HepG2 (cell line): ENCODE data around the gene ERLEC1. TPM values are rescaled to one million over a fixed set of nuclear protein-coding genes. Genes with fewer than 3 reads are reported as not detected.

Experiments used
- ATAC-seq: fragments of 200-7000 bp; cut with Tn5 transposase; 3 replicates; pipeline ENCODE4 v1.9.1; 2020; ENCODE audit warnings: mild to moderate bottlenecking, moderate library complexity
- BruUV-seq: library from RNA; stranded (reverse); fragments of 400-500 nt; replicated peaks from 2 replicates; lab custom pipeline; 2021; lab: Mats Ljungman, UMichigan
- CTCF ChIA-PET: fragments of 300-600 bp; formaldehyde crosslinking; extraction: SDS; loops from one replicate; lab custom pipeline; 2021; ENCODE audit warnings: low total read pairs, inconsistent platforms, low intra/inter-chr PET ratio; lab: Yijun Ruan, JAX
- POLR2A ChIA-PET: fragments of 350-600 bp; sonication (Branson Sonifier 250); formaldehyde crosslinking; loops from one replicate; lab custom pipeline; 2020; ENCODE audit warnings: antibody characterized with exemption, inconsistent platforms; lab: Yijun Ruan, JAX
- DNase-seq: peaks from one replicate; pipeline ENCODE4 v3.0.0-alpha.2; 2015; ENCODE audit warnings: low spot score
- FAIRE-seq: peaks from 3 replicates; lab custom pipeline; 2011; peaks lifted over from hg19 to GRCh38; lab: Jason Lieb, UNC
- H2AFZ ChIP-seq: one replicate; pipeline ENCODE4 v1.6.1; 2011; ENCODE audit warnings: low read length, inconsistent platforms
- H3K27ac ChIP-seq: fragments of 300-600 bp; 3 replicates; pipeline ENCODE4 v1.8.0; 2011; ENCODE audit warnings: mixed run types, mild to moderate bottlenecking, mixed read lengths, low read length, inconsistent platforms; ENCODE audit not compliant: insufficient read depth; ENCODE audit errors: extremely low read length
- H3K27me3 ChIP-seq, 2 experiments: fragments of 200-600 bp in 1 of 2; 2 replicates in 1 of 2; 3 replicates in 1 of 2; pipeline versions ENCODE4 v1.6.0 to v1.8.0; 2011; ENCODE audit warnings: low read length in 2 of 2, mild to moderate bottlenecking in 2 of 2, moderate library complexity in 2 of 2, inconsistent platforms in 1 of 2; ENCODE audit not compliant: insufficient read depth in 2 of 2, control insufficient read depth in 1 of 2
- H3K36me3 ChIP-seq, 2 experiments: fragments of 200-600 bp in 1 of 2; replicated peaks in 1 of 2; 2 replicates in 1 of 2; 3 replicates in 1 of 2; pipeline versions ENCODE4 v1.5.1 to v1.8.0; 2011; ENCODE audit warnings: low read length in 2 of 2, inconsistent platforms in 1 of 2; ENCODE audit not compliant: insufficient read depth in 2 of 2, control insufficient read depth in 1 of 2
- H3K4me1 ChIP-seq: 2 replicates; pipeline ENCODE4 v1.5.1; 2012; ENCODE audit warnings: low read length, inconsistent platforms; ENCODE audit not compliant: insufficient read depth
- H3K4me2 ChIP-seq: 2 replicates; pipeline ENCODE4 v1.6.0; 2011; ENCODE audit warnings: low read depth, low read length, inconsistent platforms
- H3K4me3 ChIP-seq, 3 experiments: fragments of 200-600 bp in 1 of 3; sonication (generic), shearing (Covaris generic) in 1 of 3; replicated peaks in 1 of 3; 2 replicates each; pipeline ENCODE4 v1.5.1; 2011 to 2016; ENCODE audit warnings: low read length in 3 of 3, inconsistent platforms in 2 of 3, low read depth in 2 of 3, mild to moderate bottlenecking in 2 of 3, control low read depth in 1 of 3, mixed read lengths in 1 of 3; ENCODE audit not compliant: insufficient read depth in 1 of 3
- H3K79me2 ChIP-seq: one replicate; pipeline ENCODE4 v1.6.1; 2011; ENCODE audit warnings: low read length, inconsistent platforms; ENCODE audit not compliant: insufficient read depth
- H3K9ac ChIP-seq: 2 replicates; pipeline ENCODE4 v1.6.0; 2011; ENCODE audit warnings: mild to moderate bottlenecking, low read depth, low read length, inconsistent platforms; ENCODE audit not compliant: insufficient read depth
- H3K9me3 ChIP-seq: 2 replicates; pipeline ENCODE4 v1.5.1; 2012; ENCODE audit warnings: mild to moderate bottlenecking, low read length
- H4K20me1 ChIP-seq: 2 replicates; pipeline ENCODE4 v1.6.0; 2011; ENCODE audit warnings: inconsistent platforms, mild to moderate bottlenecking, low read length, moderate library complexity; ENCODE audit not compliant: insufficient read depth
- ARID3A ChIP-seq: IDR thresholded peaks from 2 replicates; pipeline ENCODE4 v1.6.1; 2012; ENCODE audit warnings: low read depth, low read length, improper control_type of control experiment
- ARNTL ChIP-seq: sonication (generic); formaldehyde crosslinking; IDR thresholded peaks from 2 replicates; pipeline ENCODE4 v1.4.0; 2020; ENCODE audit warnings: mild to moderate bottlenecking, missing genetic modification reagents
- CC2D1A ChIP-seq: sonication (generic); formaldehyde crosslinking; IDR thresholded peaks from 2 replicates; pipeline ENCODE4 v1.8.1; 2023; ENCODE audit warnings: mild to moderate bottlenecking, missing genetic modification reagents
- CENPT ChIP-seq: sonication (generic); formaldehyde crosslinking; IDR thresholded peaks from 2 replicates; pipeline ENCODE4 v1.8.0; 2022; ENCODE audit warnings: low read depth, mild to moderate bottlenecking, moderate library complexity, missing genetic modification reagents
- FOSL1 ChIP-seq: sonication (generic); formaldehyde crosslinking; IDR thresholded peaks from 2 replicates; pipeline ENCODE4 v1.9.0; 2021; ENCODE audit warnings: missing genetic modification reagents, borderline replicate concordance
- FOXO1 ChIP-seq: sonication (generic); formaldehyde crosslinking; IDR thresholded peaks from 2 replicates; pipeline ENCODE4 v1.4.0; 2020; ENCODE audit warnings: missing genetic modification reagents
- GATAD2A ChIP-seq: IDR thresholded peaks from 2 replicates; pipeline ENCODE4 v1.6.1; 2016
- GFI1 ChIP-seq: sonication (generic); formaldehyde crosslinking; IDR thresholded peaks from 2 replicates; pipeline ENCODE4 v1.5.0; 2020; ENCODE audit warnings: missing genetic modification reagents, mild to moderate bottlenecking, borderline replicate concordance
- ISL2 ChIP-seq: sonication (generic); formaldehyde crosslinking; IDR thresholded peaks from 2 replicates; pipeline ENCODE4 v1.5.0; 2020; ENCODE audit warnings: missing genetic modification reagents
- MED13 ChIP-seq: sonication (generic); formaldehyde crosslinking; IDR thresholded peaks from 2 replicates; pipeline ENCODE4 v1.5.0; 2020; ENCODE audit warnings: missing genetic modification reagents
- NFIC ChIP-seq: IDR thresholded peaks from 2 replicates; pipeline ENCODE4 v1.6.1; 2012; ENCODE audit warnings: mild to moderate bottlenecking, low read length, inconsistent platforms
- NKX3-1 ChIP-seq: sonication (generic); formaldehyde crosslinking; IDR thresholded peaks from 2 replicates; pipeline ENCODE4 v1.5.0; 2020; ENCODE audit warnings: missing genetic modification reagents
- REL ChIP-seq: sonication (generic); formaldehyde crosslinking; conservative IDR thresholded peaks from 2 replicates; pipeline ENCODE4 v1.8.0; 2022; ENCODE audit warnings: mild to moderate bottlenecking, missing genetic modification reagents, moderate library complexity
- SNAPC4 ChIP-seq: sonication (generic); formaldehyde crosslinking; IDR thresholded peaks from 2 replicates; pipeline ENCODE4 v1.4.0; 2020; ENCODE audit warnings: mild to moderate bottlenecking, missing genetic modification reagents
- ZNF160 ChIP-seq: sonication (generic); formaldehyde crosslinking; IDR thresholded peaks from 2 replicates; pipeline ENCODE4 v1.8.0; 2022; ENCODE audit warnings: mild to moderate bottlenecking, inconsistent platforms, missing genetic modification reagents
- ZNF430 ChIP-seq: sonication (generic); formaldehyde crosslinking; IDR thresholded peaks from 2 replicates; pipeline ENCODE4 v1.9.0; 2021; ENCODE audit warnings: mild to moderate bottlenecking, missing genetic modification reagents
- ZNF512B ChIP-seq: sonication (generic); formaldehyde crosslinking; IDR thresholded peaks from 2 replicates; pipeline ENCODE4 v1.5.1; 2020; ENCODE audit warnings: missing genetic modification reagents, mild to moderate bottlenecking, borderline replicate concordance
- ZNF644 ChIP-seq: IDR thresholded peaks from 2 replicates; pipeline ENCODE4 v1.6.1; 2016; ENCODE audit warnings: low read depth
- ZNF746 ChIP-seq: sonication (generic); formaldehyde crosslinking; IDR thresholded peaks from 2 replicates; pipeline ENCODE4 v1.8.0; 2022; ENCODE audit warnings: mild to moderate bottlenecking, missing genetic modification reagents
- in situ Hi-C: cut with HindIII; loops from 2 replicates; pipeline ENCODE4 v1.10.0; 2017; ENCODE audit warnings: low pct_unique_long_range_greater_than_20kb; ENCODE audit not compliant: extremely low pct_ligation_motif_present
- intact Hi-C: fragments of 100-400 bp; cut with micrococcal nuclease; formaldehyde crosslinking; loops from one replicate; pipeline ENCODE4 v1.10.0; 2022; ENCODE audit not compliant: unreplicated experiment
- polyA plus RNA-seq, 8 experiments: library from polyadenylated mRNA; depleted of rRNA in 3 of 8; stranded (reverse) in 7 of 8; unstranded in 1 of 8; fragments of >200 nt; fragmentation: Illumina TruSeq in 4 of 8; extraction: Trizol in 4 of 8; gene quantifications; 2 replicates each; pipeline versions ENCODE4 v1.2.1 to v1.2.3, GENCODE V29; 2011 to 2016; ENCODE audit warnings: low read depth in 4 of 8, missing spikeins in 1 of 8, mixed read lengths in 1 of 8; ENCODE audit not compliant: insufficient read depth in 1 of 8
- total RNA-seq, 5 experiments: library from RNA; depleted of rRNA; stranded (reverse); fragments of >200 nt; fragmentation: Illumina TruSeq; extraction: Trizol; gene quantifications; 2 replicates each; pipeline ENCODE4 v1.2.3, GENCODE V29; 2016; ENCODE audit warnings: low read depth in 1 of 5

The ERLEC1 gene
- total and polyA plus RNA-seq, 2 of the 13 experiments (the other 11 are each of a cell fraction or from before 2014, with no cell fraction given): 87.3 to 88.4 TPM

GRCh38 chr2:53753041-53753440 lies 33.8 kb upstream of the ERLEC1 start:
- Histone ChIP-seq H3K27ac (no peak overlapping the region), H3K4me2 (no peak overlapping the region), H3K36me3 (peaks cover 6 to 28% of the 10 kb centered on the region in 2 experiments), H3K9me3 (no peaks in the 10 kb centered on the region), H3K4me1 (no peaks in the 10 kb centered on the region), H4K20me1 (no peaks in the 10 kb centered on the region), H2AFZ (no peak overlapping the region), H3K4me3 (no peak overlapping the region), H3K27me3 (no peaks in the 10 kb centered on the region), H3K79me2 (no peaks in the 10 kb centered on the region), H3K9ac (no peak overlapping the region)
- CTCF ChIA-PET: no interaction called here
- no TSS peak for BruUV-seq
- in situ Hi-C loops: no loop called here
- intact Hi-C loops: no loop called here
- ATAC-seq: no peak
- FAIRE-seq: no peak
- POLR2A ChIA-PET: no interaction called here
- no peak for DNase-seq
- no peak for TF ChIP-seq GATAD2A (CRISPR knock-in tag)
- no peak for TF ChIP-seq ARNTL
- no peak for TF ChIP-seq NKX3-1
- TF ChIP-seq ZNF160: no peak
- no peak for TF ChIP-seq SNAPC4
- no peak for TF ChIP-seq ZNF746 (CRISPR knock-in tag)
- no peak for TF ChIP-seq FOSL1
- TF ChIP-seq NFIC: no peak
- TF ChIP-seq ZNF644 (CRISPR knock-in tag): no peak
- no peak for TF ChIP-seq MED13 (CRISPR knock-in tag)
- no peak for TF ChIP-seq ISL2 (CRISPR knock-in tag)
- no peak for TF ChIP-seq GFI1
- no peak for TF ChIP-seq ZNF430 (CRISPR knock-in tag)
- TF ChIP-seq FOXO1 (CRISPR knock-in tag): no peak
- no peak for TF ChIP-seq REL
- TF ChIP-seq ZNF512B (CRISPR knock-in tag): no peak
- no peak for TF ChIP-seq ARID3A
- TF ChIP-seq CC2D1A (CRISPR knock-in tag): no peak
- no peak for TF ChIP-seq CENPT (CRISPR knock-in tag)
